B cell (primary cell): ENCODE data around the gene CCDC50.

Source experiments
- CTCF ChIP-seq: fragments of 200-600 bp; IDR thresholded peaks from one replicate; pipeline ENCODE4 v1.8.0; 2022; ENCODE audit warnings: antibody characterized with exemption, mild to moderate bottlenecking
- EZH2 ChIP-seq: IDR thresholded peaks from 2 replicates; pipeline ENCODE4 v1.6.1; 2012; ENCODE audit warnings: borderline replicate concordance, low read depth, mild to moderate bottlenecking, moderate library complexity, low read length; ENCODE audit not compliant: insufficient read depth, poor library complexity, severe bottlenecking

GRCh38 chr3:191373327-191373726, 44.1 kb downstream of the CCDC50 start:
- TF ChIP-seq CTCF = no peak
- TF ChIP-seq EZH2 = no peak
